GM21367 (cell line): Measurements from ENCODE around the gene MYCBP2.
"Not testable (repeated sequence)": the region's sequence is repeated elsewhere in the genome, so short reads cannot be mapped to it uniquely, and the experiment has no call there.

ENCODE experiments used
- ATAC-seq: cut with Tn5 transposase; IDR thresholded peaks from one replicate; pipeline ENCODE4 v1.9.1; 2021; ENCODE audit not compliant: unreplicated experiment

Gene MYCBP2

GRCh38 chr13:77215543-77215942 is 111.4 kb downstream of the MYCBP2 start:
- no peak for ATAC-seq

GRCh38 chr13:77213644-77214043 is 113.2 kb downstream of the MYCBP2 start:
- ATAC-seq: no peak

- ATAC-seq: no peak
Measured at GRCh38 chr13:77207943-77208342, 119.0 kb downstream of the MYCBP2 start.

- not testable (repeated sequence) for ATAC-seq
Measured at GRCh38 chr13:77198995-77199394, 127.9 kb downstream of the MYCBP2 start.

- no peak for ATAC-seq
Measured at GRCh38 chr13:77196052-77196618, 130.8 kb downstream of the MYCBP2 start.

- ATAC-seq: no peak
Measured at GRCh38 chr13:77190349-77190958, 136.4 kb downstream of the MYCBP2 start.

GRCh38 chr13:77185721-77186120 is 141.2 kb downstream of the MYCBP2 start:
- ATAC-seq: no peak

GRCh38 chr13:77184455-77184854 is 142.4 kb downstream of the MYCBP2 start:
- ATAC-seq: peak; percentile 95

- no peak for ATAC-seq
Measured at GRCh38 chr13:77180011-77180410, 146.9 kb downstream of the MYCBP2 start.

GRCh38 chr13:77177646-77178045 is 149.2 kb downstream of the MYCBP2 start:
- ATAC-seq: no peak

GRCh38 chr13:77176350-77176749 is 150.5 kb downstream of the MYCBP2 start:
- ATAC-seq: no peak

GRCh38 chr13:77172650-77173049 is 154.2 kb downstream of the MYCBP2 start:
- no peak for ATAC-seq

GRCh38 chr13:77171451-77171850 is 155.4 kb downstream of the MYCBP2 start:
- no peak for ATAC-seq

- ATAC-seq: no peak
Measured at GRCh38 chr13:77168237-77168636, 158.7 kb downstream of the MYCBP2 start.

- ATAC-seq: no peak
Measured at GRCh38 chr13:77150651-77151050, 176.2 kb downstream of the MYCBP2 start.

GRCh38 chr13:77143431-77143830 is 183.5 kb downstream of the MYCBP2 start:
- no peak for ATAC-seq

GRCh38 chr13:77139306-77139705 is 187.6 kb downstream of the MYCBP2 start:
- ATAC-seq: no peak

- ATAC-seq: no peak
Measured at GRCh38 chr13:77138813-77139212, 188.1 kb downstream of the MYCBP2 start.

- no peak for ATAC-seq
Measured at GRCh38 chr13:77136902-77137420, 189.9 kb downstream of the MYCBP2 start.

- ATAC-seq: no peak
Measured at GRCh38 chr13:77124423-77124822, 202.5 kb downstream of the MYCBP2 start.

GRCh38 chr13:77118134-77118533 is 208.8 kb downstream of the MYCBP2 start:
- no peak for ATAC-seq

- no peak for ATAC-seq
Measured at GRCh38 chr13:77114271-77114670, 212.6 kb downstream of the MYCBP2 start.

- ATAC-seq: no peak
Measured at GRCh38 chr13:77113496-77113895, 213.4 kb downstream of the MYCBP2 start.
